AML-193 (cell line): Measurements from ENCODE around the gene SOBP.
"Not testable (repeated sequence)": the region's sequence is repeated elsewhere in the genome, so short reads cannot be mapped to it uniquely, and the experiment has no call there.

Experiments
- DNase-seq, 2 experiments: peaks; one replicate each; lab custom pipeline; 2025; lab: John Stamatoyannopoulos, UW

SOBP gene

DNA sequence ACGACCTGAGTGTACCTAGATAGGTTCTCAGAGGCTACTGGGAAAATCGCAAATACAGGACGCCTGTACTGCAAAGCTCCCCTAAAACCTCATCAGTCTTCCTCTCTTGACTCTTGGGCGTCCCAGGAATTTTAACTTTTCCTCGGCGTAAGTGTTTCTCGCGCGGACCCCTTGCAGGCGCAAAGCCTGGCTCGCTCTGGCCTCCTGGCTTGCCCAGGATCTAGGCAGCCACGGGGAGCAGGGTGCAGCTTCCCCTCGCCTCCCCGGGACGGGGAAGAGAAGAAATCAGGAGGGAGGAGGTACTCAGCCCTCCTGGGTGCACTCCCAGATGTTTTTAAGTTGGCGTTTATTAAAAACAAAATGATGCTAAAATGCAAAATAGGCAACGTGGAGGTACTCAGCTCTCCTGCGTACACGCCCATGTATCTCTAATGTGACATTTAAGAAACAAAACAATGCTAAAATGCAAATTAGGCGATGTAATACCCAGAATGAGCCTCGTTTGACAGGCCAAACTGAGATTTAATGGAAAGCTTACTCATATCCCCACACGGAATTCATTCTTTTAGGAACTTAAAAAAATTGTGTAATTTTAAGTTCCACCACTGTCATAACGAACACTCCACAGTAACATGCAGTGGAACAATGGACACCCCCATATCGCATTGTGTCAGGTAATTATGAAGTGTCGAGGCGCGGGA is 1.6 kb upstream of the SOBP start:
- no peak for DNase-seq

DNA sequence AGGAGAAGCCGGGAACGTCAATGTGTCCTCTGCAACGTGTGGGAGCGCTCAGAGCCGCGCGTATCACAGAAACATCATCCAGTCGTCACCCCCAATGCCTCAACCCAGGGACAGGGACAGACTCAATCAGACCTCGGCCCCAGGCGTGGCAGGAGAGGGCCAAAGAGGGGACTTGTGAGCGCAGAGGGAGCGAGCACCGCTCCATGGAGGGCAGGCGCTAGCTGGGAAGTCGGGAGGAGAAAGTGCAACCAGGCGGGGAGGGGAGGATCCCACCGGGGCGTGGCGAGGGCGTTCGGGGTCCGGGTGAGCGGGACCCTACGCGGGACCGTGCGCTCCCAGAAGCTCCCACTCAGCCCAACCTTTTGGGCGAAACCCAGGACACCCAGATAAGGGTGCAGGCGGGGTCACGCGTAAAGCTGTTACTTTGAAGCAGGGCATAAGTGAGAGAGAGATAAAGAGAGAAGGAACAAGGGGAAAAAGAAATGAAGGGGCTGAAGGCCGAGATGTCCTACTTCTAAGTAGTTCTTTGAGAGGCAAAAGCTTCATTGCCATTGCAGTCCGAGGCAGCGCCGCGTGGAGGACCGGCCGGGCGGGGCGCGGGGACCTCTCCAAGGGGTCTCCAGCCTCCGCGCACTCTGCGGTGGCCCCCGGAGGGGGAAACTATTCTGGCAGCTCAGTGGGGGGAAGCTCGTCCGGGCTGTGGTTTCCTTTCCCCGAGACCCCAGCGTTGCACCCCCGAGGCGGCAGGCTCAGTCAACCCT is 862 bp upstream of the SOBP start:
- DNase-seq = no peak

DNA sequence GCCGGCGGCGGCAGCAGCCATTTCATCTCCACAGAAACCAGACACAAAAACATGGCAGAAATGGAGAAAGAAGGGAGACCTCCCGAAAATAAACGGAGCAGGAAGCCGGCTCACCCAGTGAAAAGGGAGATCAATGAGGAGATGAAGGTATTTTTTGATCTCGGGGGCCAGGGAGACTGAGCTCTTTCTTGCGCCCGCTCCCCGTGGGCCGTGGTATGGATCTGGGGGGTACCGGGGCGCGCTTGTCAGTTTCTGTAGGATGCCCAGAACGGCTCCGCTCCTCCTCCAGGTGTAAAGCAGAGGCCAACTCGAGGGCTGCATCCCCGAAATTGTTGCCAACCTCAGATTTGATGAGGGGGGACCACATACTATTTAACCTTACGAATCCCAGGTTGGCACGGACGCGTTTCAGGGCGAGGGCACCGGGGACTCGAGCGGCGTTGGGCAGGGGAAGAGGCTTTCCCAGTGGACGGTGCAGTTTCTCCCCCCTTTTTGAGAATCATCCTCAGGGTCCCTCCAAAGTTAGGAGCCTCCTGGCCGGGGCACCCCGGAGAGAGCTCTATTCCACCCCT is 735 bp downstream of the SOBP start:
- no peak for DNase-seq

DNA sequence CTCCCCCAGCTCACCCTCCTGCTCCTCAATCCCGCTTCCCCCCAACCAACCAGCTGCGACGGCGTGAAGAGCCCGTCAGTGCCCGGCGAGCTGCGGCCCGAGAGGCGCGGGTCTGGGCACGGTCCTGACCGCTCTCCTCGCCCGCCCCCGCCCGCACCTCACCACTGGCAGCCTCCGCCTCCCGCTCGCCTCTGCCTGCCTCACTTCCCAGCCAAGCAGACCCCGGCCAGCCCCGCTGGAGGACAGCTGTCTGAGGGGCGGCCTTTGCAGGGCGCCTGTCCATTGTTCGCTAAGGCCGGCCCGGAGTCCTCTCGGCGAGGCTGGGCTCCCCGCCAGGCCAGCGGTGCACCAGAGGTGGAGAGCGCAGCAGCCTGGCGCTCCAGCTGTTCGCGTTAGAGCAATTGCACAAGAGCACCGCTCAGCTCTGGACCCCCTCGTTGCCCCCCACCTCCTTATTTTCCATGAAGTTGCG is 1.3 kb downstream of the SOBP start:
- no peak for DNase-seq

DNA sequence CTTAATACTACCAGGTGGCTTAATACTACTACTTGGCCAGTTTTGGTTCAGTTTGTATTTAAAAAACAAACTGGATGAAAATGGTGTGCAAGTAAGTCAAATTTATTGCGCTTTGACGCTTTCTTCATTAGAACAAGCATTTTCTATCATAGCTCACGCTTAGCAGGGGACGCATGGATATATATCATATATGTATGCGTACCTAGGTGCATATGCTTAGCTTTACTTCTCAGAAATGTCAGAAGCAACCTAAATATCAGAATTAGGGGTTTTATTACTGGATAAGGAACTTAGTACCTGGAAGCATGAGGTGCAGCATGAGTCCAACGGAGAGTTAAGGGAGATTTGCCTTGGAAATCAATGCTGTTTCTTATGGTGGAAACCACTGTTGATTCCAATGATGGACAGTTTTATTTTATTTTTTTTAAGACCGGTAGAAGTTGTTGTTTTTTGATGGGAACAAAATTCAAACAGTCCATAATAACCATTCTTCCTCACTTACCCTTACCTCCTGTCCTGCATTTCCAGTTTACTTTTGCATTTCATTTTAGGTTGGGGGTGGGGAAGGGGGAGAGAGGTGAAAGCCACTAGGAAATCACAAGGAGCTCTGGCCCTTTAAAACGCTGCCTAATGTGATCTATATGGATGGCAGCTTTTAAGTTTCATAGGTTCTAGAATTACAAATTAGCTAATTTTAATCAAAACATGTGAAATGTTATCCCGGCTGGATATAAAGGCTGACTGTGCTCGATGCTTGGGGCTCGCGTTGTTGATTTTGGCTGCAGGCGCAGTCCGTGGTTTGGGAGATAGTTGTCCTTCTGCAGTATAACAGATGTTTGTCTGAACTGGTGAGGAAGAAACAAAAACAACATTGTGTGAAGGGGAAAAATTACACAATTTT is 2.1 kb downstream of the SOBP start:
- no peak for DNase-seq

DNA sequence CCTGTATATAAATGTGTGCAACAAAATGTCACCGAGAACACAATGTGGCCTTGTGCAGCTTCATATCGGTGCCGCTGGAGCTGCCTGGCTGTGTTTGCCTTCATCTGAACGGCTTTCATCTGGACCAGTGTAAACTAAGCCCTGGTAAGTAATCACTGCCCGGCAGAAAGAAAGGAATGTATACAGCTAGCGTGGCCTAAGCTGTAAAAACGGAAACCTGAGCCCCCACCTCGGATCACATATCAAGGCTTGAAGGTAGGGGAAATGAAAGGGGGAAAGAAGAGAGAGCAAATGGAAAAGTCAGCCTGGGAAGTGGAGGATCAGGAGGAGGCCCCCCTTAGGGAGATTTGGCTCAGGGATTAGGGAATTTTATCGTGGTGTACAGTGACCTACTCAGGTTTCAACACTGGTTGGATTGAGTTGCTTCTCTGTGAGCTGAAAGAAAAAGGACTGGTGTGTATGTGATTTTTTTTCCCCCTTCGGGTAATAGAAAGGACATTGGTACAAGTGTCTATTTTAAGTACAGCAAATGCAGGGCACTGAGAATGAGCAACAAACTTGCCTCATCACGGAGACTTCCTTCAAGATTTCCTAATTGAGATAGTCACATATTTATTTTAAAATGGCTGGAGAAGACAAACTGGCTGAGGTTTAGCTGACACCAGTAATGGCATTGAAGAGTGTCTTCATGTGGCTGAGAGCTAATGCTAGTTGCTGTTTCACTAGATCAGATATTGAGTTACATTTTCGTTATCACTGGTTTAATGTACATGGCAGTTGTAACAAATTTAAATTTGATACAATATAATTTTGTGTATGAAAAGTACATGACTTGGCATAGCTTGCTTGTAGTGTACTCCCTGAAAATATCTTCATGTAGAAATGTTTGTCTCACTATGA is 3.5 kb downstream of the SOBP start:
- no peak for DNase-seq

DNA sequence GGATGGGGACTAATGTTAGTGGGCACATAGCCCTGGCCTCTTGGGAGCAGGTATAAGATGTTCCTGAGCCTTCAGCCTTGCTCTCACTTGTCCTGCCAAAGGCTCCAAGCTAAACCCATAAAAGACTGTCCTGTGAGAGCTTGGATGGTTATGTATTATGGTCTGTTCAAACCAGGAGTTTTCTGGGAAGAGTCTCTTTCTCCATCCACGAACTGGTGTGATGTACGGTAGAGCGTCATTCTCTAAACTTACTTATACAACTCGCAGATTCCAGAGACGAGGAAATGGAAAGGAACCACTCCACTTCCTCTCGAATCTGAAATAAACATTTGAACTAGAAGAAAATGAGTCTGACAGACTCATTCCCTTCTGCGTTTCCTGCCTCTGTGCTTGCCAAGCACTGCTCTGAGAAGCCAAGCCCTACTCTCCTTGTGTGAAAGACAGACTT is 5.3 kb downstream of the SOBP start:
- no peak for DNase-seq

DNA sequence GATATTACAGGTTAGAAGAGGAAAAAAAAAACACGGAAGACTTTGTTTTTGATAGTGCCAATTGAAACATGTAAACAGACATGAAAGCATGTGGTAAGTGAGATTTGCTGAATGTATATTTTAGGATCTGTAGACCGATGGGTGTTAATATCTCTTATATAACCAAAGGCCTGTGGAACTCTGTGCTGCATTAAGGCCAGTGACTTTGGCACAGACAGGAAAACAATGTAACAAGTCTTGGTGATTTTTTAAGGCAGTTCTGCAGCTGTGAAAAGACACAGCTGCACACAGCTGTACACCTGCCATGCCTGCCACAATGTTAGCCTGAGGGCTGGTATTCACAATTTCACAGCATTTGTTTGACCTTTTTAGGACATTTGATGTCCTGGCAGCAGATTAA is 6.1 kb downstream of the SOBP start:
- DNase-seq = no peak

DNA sequence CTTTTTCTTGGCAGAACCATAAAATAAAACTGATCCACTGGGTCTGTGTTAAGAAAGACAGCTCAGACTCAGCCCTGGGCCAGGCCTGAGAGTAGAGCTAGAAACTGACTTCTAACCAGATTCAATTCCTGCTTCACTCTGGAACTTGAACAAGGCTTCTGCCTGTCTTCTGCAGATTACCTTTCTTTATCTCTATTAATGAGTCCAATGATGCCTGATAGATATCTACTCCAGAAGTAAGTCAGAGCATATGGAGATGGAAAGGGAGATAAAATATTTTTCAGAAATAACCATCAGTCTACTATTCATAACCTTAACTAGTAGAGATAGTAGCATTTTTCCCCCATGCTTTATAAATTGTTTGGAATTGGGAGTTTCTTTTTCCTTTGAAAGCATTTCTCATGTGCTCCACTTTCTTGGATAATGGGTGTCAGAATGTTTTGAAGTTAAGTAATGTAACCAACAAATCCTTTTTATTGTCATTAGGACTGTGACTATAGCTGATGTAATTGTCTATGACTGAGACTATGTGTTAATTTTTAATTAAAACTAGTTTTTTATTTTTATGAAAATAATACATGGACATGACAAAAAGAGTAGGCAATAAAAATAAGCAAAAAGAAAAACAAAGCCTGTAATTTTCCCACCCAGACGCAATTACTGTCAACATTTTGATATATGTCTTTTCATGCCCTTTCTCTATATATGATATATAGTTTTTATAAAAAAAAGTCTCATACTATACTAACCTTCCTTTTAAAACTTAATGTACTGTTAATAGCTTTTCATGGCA is 7.2 kb downstream of the SOBP start:
- no peak for DNase-seq

DNA sequence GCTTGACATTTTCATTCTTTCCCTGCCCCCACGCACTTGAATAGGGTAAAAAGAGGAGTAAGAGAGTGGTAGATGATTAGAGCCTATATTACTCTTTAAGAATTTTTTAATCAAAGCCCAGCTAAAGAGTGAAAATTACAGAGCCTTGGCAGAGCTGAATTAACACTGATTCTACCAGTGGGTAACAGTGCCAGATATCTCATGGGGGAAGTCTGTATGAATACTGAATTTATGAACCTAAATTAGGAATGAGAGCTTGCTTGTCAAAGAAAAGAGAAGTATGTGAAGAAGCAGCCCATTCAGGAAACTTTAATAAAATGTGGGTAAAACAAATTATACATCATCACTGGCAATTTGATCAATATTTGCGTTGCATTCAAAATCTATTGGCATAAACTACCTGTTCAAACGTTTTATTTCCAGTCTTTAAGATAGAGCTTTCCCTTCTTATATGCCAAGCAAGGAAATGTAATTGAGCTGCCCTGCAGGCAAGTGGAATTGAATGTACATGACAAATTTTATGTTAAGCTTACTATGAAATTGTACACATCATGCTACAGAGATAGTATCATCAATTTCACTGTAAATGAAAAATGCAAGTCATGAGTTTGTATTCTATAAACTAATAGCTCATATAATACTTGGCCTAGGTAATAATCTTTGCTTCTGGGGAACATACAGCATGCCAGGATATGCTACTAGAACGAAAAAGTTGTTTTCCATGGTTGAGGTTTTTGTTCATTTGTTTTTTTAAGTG is 14.5 kb downstream of the SOBP start:
- DNase-seq = no peak

DNA sequence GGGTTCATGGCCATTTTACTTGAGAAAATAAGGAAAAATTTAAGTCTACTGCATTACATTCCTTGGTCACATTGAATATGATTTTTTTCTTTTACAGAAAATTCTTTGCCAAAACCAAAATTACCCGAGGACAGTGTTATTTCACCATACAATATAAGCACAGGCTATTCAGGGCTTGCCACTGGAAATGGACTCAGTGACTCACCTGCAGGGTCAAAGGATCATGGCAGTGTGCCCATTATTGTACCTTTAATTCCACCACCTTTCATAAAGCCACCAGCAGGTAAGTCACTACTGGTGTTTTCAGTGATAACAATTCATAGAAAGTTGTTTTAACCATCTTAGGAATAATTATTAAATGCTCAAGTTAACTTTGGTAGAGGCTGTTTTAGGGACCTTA is 16.2 kb downstream of the SOBP start:
- no peak for DNase-seq

DNA sequence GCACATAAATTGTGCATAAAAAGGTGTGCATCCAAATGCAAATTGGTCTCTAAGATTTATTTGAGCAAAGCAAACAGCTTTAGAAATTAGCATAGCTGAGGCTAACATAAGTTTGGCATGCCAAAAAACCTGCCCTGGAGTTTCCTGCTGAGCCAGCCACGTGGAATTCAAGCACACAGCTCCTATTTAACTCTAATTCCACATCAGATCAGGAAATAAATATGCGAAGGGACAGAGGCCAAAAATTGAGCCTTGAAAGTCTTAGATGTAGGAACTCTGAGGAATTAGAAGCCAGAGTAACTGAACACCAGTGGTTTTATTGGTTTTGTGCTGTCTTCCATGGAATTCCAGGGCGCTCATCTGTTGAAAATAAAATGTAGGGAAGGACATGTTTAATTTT is 19.6 kb downstream of the SOBP start:
- no peak for DNase-seq

DNA sequence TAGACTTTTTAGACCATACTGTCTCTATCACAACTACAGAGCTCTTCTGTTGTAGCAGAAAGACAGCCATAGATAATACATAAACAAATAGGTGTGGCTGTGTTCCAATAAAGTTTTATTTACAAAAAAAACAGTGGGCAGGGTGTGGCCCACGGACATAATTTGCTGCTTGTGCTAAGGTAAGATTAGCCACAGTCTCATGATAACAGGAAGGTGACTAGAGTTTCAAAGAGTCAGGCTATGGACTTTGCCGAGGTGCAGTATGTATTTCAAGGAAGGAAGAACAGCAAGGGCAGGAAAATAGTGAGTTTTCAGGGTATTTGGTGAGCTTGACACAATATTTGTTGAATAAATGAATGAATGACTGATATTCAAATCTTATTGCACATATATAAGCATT is 20.2 kb downstream of the SOBP start:
- no peak for DNase-seq

DNA sequence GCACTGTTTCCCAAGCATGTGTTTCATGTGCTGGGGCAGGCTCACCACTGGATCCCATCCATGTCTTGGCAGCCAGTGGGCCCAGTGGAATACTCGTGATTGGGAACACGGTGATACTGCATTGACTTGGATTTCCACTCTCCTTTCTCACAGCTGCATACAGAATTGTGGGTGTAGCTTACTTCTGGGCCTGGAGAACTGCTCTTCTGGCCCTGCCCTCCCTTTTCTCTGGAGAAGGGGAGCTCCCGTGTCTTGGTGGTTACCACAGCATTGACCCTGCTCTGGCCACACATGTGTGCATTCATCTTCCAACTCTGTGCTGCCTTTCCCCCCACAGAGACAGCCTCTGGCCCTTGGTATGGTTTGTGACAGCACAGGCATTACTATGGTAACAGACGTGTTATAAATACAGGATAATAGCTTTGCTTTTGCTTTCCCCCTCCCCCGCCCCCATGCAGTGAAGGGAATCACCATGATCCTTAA is 21.6 kb downstream of the SOBP start:
- DNase-seq = no peak

DNA sequence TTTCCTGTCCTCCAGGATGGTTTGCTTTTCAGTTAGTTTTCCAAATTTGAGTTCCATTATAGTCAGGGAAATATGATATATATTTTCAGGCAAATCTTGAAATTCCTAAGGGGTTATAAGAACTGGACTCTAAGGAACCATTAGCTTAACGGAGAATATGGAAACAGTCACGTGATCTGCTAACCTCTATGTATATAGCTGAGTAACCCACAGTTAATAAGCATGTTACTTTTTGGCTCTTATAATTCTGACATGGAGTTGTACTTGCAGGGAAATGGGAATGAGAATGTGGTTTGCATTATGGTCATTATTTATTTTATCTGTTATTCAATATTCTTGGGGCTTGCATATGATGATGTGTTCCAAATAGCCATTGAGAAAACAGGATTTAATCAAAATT is 23.3 kb downstream of the SOBP start:
- no peak for DNase-seq

DNA sequence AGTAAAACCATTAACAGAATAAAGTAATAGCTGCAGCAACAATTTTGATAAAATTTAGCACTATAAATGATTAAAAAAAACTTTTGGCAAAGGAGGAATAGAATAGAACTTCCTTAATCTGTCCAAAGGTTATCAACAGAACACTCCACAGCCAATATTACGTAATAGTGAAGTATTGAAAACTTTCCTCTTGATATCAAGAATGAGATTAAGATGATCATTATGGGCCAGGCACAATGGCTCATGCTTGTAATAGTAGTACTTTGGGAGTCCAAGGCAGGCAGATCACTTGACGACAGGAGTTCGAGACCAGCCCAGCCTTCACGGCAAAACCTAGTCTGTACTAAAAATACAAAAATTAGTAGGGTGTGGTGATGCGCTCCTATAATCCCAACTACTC is 26.0 kb downstream of the SOBP start:
- DNase-seq = no peak

DNA sequence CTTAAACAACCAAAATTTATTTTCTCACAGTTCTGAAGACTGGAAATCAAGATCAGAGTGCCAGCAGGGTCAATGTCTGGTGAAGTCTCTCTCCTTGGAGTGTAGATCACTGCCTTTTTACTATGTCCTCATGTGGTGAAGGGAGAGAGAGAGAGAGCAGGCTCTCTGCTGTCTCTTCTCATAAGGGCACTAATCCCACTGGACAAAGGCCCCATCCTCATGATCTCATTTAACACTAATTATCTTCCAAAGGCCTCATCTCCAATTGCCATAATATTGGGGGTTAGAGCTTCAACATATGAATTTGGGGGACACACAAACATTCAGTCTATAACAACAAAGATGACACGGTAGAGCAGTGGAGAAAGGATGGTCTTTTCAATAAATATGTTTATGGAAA is 27.4 kb downstream of the SOBP start:
- DNase-seq = no peak

DNA sequence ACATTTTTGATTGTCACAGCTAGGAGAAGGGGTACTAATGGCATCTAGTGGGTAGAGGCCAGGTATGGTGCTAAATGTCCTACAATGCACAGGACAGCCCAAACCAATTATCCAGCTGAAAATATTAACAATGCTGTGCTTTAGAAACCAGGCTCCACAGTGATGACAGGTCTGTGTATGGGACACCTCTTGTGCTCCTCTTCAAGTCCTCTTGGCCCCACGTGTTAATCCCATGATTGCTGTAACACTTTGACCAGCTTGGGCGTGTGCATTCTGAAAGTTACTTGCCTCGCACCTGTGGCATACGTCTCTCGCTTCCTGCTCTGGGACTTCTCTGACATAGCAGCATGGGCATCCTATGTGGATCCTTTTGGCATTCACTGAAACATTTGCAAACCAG is 29.3 kb downstream of the SOBP start:
- DNase-seq = not testable (repeated sequence)

DNA sequence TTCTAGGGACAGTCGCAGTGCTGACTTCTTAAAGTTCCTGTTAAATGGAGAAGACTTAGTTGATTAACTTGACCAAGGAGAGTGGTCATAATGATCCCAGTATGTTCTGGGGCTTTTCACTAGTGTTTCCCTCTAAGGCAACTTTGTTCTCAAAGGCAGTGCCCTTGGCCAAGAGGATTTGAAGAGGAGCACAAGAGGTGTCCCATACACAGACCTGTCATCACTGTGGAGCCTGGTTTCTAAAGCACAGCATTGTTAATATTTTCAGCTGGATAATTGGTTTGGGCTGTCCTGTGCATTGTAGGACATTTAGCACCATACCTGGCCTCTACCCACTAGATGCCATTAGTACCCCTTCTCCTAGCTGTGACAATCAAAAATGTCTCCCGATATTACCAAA is 30.8 kb downstream of the SOBP start:
- DNase-seq = not testable (repeated sequence)
